HepG2 (cell line): ENCODE data around the gene FAM43B. TPM values are rescaled to one million over a fixed set of nuclear protein-coding genes. Genes with fewer than 3 reads are reported as not detected.

Source experiments
- HDAC1 ChIP-seq: sonication (generic); formaldehyde crosslinking; IDR thresholded peaks from 2 replicates; pipeline ENCODE4 v1.5.1; 2020; ENCODE audit warnings: mild to moderate bottlenecking, missing genetic modification reagents
- JUNB ChIP-seq: sonication (generic); formaldehyde crosslinking; IDR thresholded peaks from 2 replicates; pipeline ENCODE4 v1.8.0; 2022; ENCODE audit warnings: missing genetic modification reagents, mild to moderate bottlenecking, borderline replicate concordance
- KDM3A ChIP-seq: IDR thresholded peaks from 2 replicates; pipeline ENCODE4 v1.6.1; 2018; ENCODE audit warnings: low read depth, missing compliant biosample characterization
- RORA ChIP-seq: sonication (generic); formaldehyde crosslinking; IDR thresholded peaks from 2 replicates; pipeline ENCODE4 v1.5.0; 2020; ENCODE audit warnings: mild to moderate bottlenecking, missing genetic modification reagents, moderate library complexity
- TOE1 ChIP-seq: sonication (generic); formaldehyde crosslinking; IDR thresholded peaks from 2 replicates; pipeline ENCODE4 v1.4.0; 2020; ENCODE audit warnings: mild to moderate bottlenecking, missing genetic modification reagents
- ZBTB42 ChIP-seq: sonication (generic); formaldehyde crosslinking; IDR thresholded peaks from 2 replicates; pipeline ENCODE4 v1.5.0; 2020; ENCODE audit warnings: mild to moderate bottlenecking, missing genetic modification reagents
- ZNF563 ChIP-seq: sonication (generic); formaldehyde crosslinking; IDR thresholded peaks from 2 replicates; pipeline ENCODE4 v1.8.0; 2022; ENCODE audit warnings: mild to moderate bottlenecking, moderate library complexity, missing genetic modification reagents
- ZNF724P ChIP-seq: sonication (generic); formaldehyde crosslinking; IDR thresholded peaks from 2 replicates; pipeline ENCODE4 v1.8.0; 2022; ENCODE audit warnings: missing genetic modification reagents, borderline replicate concordance
- polyA plus RNA-seq, 8 experiments: library from polyadenylated mRNA; depleted of rRNA in 3 of 8; stranded (reverse) in 7 of 8; unstranded in 1 of 8; fragments of >200 nt; fragmentation: Illumina TruSeq in 4 of 8; extraction: Trizol in 4 of 8; gene quantifications; 2 replicates each; pipeline versions ENCODE4 v1.2.1 to v1.2.3, GENCODE V29; 2011 to 2016; ENCODE audit warnings: low read depth in 4 of 8, missing spikeins in 1 of 8, mixed read lengths in 1 of 8; ENCODE audit not compliant: insufficient read depth in 1 of 8
- total RNA-seq, 5 experiments: library from RNA; depleted of rRNA; stranded (reverse); fragments of >200 nt; fragmentation: Illumina TruSeq; extraction: Trizol; gene quantifications; 2 replicates each; pipeline ENCODE4 v1.2.3, GENCODE V29; 2016; ENCODE audit warnings: low read depth in 1 of 5
- TF ChIP-seq, protein P1 (sequence below): sonication (generic); formaldehyde crosslinking; IDR thresholded peaks from 2 replicates; pipeline ENCODE4 v1.4.0; 2020; ENCODE audit warnings: missing genetic modification reagents
- TF ChIP-seq, protein P2 (sequence below): sonication (generic); formaldehyde crosslinking; IDR thresholded peaks from 2 replicates; pipeline ENCODE4 v1.8.1; 2022; ENCODE audit warnings: low read depth, mild to moderate bottlenecking, missing genetic modification reagents
- TF ChIP-seq, protein P3 (sequence below): sonication (generic); formaldehyde crosslinking; IDR thresholded peaks from 2 replicates; pipeline ENCODE4 v1.5.0; 2020; ENCODE audit warnings: missing genetic modification reagents
- TF ChIP-seq, protein P4 (sequence below): sonication (generic); formaldehyde crosslinking; IDR thresholded peaks from 2 replicates; pipeline ENCODE4 v1.4.0; 2020; ENCODE audit warnings: missing genetic modification reagents, borderline replicate concordance
- TF ChIP-seq, protein P5 (sequence below): sonication (generic); formaldehyde crosslinking; conservative IDR thresholded peaks from 2 replicates; pipeline ENCODE4 v1.8.0; 2022; ENCODE audit warnings: missing genetic modification reagents
- TF ChIP-seq, protein P6 (sequence below): sonication (generic); formaldehyde crosslinking; IDR thresholded peaks from 2 replicates; pipeline ENCODE4 v1.5.0; 2020; ENCODE audit warnings: missing genetic modification reagents

FAM43B gene
- total and polyA plus RNA-seq, 2 of the 13 experiments (the other 11 are each of a cell fraction or from before 2014, with no cell fraction given), result 0.63 to 3.7 TPM

DNA sequence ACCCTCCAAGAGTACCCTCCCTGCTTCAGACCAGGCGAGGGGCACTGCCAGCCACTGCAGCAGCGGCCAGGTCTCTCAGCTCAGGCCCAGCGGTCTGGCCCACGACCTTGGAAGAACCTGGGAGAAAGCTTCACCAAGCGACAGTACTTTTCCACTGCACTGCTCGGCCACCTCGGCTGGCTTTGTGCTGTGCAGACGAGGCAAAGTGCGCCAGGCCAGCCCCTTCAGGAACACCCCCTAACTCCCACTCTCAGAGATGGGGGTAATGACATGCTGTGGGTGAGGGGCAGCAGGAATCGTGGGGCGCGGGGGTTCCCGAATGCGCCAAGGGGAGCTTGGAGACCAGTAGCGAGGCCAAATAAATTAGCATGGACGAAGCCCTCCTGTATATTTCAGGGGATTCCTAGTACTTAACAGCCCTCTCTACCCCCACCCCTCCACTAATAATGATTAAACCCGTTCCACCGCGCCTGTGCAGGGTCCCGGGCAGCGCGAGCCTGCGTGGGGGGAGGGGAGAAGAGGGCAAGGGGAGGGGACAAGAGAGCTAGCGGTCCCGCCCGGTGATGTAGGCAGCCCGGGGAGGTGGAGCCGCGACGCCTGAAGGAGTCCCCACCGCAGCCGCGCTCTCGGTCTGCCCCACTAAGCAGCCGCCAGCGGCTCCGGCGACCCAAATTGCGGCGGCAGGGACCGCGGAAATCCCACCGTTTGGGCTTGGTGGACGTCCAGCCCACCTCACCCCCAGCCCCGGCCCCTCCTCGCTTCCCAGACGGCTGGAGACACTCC lies at the start of gene FAM43B (continued):
- TF ChIP-seq, protein P1, sequence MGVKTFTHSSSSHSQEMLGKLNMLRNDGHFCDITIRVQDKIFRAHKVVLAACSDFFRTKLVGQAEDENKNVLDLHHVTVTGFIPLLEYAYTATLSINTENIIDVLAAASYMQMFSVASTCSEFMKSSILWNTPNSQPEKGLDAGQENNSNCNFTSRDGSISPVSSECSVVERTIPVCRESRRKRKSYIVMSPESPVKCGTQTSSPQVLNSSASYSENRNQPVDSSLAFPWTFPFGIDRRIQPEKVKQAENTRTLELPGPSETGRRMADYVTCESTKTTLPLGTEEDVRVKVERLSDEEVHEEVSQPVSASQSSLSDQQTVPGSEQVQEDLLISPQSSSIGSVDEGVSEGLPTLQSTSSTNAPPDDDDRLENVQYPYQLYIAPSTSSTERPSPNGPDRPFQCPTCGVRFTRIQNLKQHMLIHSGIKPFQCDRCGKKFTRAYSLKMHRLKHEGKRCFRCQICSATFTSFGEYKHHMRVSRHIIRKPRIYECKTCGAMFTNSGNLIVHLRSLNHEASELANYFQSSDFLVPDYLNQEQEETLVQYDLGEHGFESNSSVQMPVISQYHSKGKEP (CRISPR knock-in tag), result no peak
- TF ChIP-seq, protein P2, sequence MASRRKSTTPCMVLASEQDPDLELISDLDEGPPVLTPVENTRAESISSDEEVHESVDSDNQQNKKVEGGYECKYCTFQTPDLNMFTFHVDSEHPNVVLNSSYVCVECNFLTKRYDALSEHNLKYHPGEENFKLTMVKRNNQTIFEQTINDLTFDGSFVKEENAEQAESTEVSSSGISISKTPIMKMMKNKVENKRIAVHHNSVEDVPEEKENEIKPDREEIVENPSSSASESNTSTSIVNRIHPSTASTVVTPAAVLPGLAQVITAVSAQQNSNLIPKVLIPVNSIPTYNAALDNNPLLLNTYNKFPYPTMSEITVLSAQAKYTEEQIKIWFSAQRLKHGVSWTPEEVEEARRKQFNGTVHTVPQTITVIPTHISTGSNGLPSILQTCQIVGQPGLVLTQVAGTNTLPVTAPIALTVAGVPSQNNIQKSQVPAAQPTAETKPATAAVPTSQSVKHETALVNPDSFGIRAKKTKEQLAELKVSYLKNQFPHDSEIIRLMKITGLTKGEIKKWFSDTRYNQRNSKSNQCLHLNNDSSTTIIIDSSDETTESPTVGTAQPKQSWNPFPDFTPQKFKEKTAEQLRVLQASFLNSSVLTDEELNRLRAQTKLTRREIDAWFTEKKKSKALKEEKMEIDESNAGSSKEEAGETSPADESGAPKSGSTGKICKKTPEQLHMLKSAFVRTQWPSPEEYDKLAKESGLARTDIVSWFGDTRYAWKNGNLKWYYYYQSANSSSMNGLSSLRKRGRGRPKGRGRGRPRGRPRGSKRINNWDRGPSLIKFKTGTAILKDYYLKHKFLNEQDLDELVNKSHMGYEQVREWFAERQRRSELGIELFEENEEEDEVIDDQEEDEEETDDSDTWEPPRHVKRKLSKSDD (CRISPR knock-in tag), result peak; percentile 40; the same call in 1 of the 2 replicates
- no peak for TF ChIP-seq TOE1
- TF ChIP-seq KDM3A, result no peak
- TF ChIP-seq ZBTB42 (CRISPR knock-in tag), result no peak
- no peak for TF ChIP-seq JUNB (CRISPR knock-in tag)
- TF ChIP-seq, protein P3, sequence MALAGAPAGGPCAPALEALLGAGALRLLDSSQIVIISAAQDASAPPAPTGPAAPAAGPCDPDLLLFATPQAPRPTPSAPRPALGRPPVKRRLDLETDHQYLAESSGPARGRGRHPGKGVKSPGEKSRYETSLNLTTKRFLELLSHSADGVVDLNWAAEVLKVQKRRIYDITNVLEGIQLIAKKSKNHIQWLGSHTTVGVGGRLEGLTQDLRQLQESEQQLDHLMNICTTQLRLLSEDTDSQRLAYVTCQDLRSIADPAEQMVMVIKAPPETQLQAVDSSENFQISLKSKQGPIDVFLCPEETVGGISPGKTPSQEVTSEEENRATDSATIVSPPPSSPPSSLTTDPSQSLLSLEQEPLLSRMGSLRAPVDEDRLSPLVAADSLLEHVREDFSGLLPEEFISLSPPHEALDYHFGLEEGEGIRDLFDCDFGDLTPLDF (CRISPR knock-in tag), result peak; percentile 56; the same call in 1 of the 2 replicates
- 0 out of 2 replicates have a peak, but pooled peaks have one; percentile 37 for TF ChIP-seq ZNF563 (CRISPR knock-in tag)
- TF ChIP-seq HDAC1 (CRISPR knock-in tag), result peak; percentile 51; the same call in 1 of the 2 replicates
- TF ChIP-seq ZNF724P (CRISPR knock-in tag), result no peak
- TF ChIP-seq RORA, result no peak
- TF ChIP-seq, protein P4, sequence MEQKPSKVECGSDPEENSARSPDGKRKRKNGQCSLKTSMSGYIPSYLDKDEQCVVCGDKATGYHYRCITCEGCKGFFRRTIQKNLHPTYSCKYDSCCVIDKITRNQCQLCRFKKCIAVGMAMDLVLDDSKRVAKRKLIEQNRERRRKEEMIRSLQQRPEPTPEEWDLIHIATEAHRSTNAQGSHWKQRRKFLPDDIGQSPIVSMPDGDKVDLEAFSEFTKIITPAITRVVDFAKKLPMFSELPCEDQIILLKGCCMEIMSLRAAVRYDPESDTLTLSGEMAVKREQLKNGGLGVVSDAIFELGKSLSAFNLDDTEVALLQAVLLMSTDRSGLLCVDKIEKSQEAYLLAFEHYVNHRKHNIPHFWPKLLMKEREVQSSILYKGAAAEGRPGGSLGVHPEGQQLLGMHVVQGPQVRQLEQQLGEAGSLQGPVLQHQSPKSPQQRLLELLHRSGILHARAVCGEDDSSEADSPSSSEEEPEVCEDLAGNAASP (CRISPR knock-in tag), result peak; percentile 60; the same call in 1 of the 2 replicates
- TF ChIP-seq, protein P5, sequence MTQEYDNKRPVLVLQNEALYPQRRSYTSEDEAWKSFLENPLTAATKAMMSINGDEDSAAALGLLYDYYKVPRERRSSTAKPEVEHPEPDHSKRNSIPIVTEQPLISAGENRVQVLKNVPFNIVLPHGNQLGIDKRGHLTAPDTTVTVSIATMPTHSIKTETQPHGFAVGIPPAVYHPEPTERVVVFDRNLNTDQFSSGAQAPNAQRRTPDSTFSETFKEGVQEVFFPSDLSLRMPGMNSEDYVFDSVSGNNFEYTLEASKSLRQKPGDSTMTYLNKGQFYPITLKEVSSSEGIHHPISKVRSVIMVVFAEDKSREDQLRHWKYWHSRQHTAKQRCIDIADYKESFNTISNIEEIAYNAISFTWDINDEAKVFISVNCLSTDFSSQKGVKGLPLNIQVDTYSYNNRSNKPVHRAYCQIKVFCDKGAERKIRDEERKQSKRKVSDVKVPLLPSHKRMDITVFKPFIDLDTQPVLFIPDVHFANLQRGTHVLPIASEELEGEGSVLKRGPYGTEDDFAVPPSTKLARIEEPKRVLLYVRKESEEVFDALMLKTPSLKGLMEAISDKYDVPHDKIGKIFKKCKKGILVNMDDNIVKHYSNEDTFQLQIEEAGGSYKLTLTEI (CRISPR knock-in tag), result no peak
- TF ChIP-seq, protein P6, sequence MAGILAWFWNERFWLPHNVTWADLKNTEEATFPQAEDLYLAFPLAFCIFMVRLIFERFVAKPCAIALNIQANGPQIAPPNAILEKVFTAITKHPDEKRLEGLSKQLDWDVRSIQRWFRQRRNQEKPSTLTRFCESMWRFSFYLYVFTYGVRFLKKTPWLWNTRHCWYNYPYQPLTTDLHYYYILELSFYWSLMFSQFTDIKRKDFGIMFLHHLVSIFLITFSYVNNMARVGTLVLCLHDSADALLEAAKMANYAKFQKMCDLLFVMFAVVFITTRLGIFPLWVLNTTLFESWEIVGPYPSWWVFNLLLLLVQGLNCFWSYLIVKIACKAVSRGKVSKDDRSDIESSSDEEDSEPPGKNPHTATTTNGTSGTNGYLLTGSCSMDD (CRISPR knock-in tag), result no peak
